ENCODE data around the gene NLGN1.

The NLGN1 gene

DNA sequence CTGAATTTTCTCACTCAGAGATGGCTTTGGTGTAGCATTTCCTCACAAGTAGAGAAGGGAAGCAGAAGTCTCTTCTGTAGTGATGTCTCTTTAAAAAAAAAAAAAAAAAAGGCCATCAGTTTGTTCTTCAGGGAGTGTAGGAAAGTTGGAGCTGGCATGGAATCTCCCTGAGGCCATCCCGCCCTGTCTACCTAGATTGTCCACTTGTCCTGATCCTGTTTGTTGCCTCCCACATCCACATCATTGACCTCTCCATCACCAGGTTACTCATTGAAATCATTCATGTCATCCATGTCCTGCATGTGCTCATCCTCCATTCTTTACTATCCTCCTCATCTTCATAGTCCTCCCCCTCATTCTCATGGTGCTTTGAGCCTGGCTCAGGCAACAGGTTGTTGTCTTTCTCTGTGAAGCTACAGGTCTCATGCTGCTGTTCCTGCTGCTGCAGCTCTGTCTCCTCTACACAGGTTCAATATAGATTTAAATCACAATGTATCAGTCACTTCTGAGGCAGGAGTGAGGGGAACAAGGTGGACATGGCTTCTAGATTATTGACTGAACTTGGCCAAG, 905.3 kb downstream of the NLGN1 start:
- H3K4me3 ChIP-seq (ENCODE audit: low read depth, low read length), result no peak overlapping the region
- TF ChIP-seq CTCF (IDR thresholded peaks at IDR 0.05; ENCODE audit: insufficient read depth, low read depth, low read length, missing control alignments), result no peak
- DNase-seq (ENCODE audit: low read depth), result no peak

GRCh38 chr3:174303907-174304560, 906.5 kb downstream of the NLGN1 start:
- DNase-seq (ENCODE audit: low read depth), result no peak
- H3K4me3 ChIP-seq (ENCODE audit: low read depth, low read length), result no peak overlapping the region
- no peak for TF ChIP-seq CTCF (IDR thresholded peaks at IDR 0.05; ENCODE audit: insufficient read depth, low read depth, low read length, missing control alignments)

DNA sequence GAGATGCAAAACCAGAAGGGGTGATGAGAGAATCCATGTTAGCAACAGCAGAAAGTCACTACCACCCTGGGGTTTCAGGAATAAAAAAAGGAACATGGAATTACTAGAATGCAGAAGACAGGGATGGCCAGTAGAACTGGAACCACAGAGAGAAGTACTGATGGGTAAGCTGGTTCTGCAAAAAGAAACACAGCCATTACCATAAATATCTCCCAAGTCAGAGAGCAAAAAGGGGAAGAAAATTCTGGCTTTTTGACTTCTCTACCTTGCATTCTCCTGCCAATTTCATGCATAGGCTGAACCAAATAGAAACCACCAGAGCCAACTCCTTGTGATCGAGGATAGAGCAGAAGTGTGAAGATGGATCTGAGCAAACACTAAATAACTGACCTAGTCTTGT, 911.2 kb downstream of the NLGN1 start:
- no peak for TF ChIP-seq CTCF (IDR thresholded peaks at IDR 0.05; ENCODE audit: insufficient read depth, low read depth, low read length, missing control alignments)
- H3K4me3 ChIP-seq (ENCODE audit: low read depth, low read length), result no peak overlapping the region
- no peak for DNase-seq (ENCODE audit: low read depth)

GRCh38 chr3:174310475-174310983, 913.0 kb downstream of the NLGN1 start:
- no peak for TF ChIP-seq CTCF (IDR thresholded peaks at IDR 0.05; ENCODE audit: insufficient read depth, low read depth, low read length, missing control alignments)
- H3K4me3 ChIP-seq (ENCODE audit: low read depth, low read length), result no peak overlapping the region
- DNase-seq (ENCODE audit: low read depth), result no peak

DNA sequence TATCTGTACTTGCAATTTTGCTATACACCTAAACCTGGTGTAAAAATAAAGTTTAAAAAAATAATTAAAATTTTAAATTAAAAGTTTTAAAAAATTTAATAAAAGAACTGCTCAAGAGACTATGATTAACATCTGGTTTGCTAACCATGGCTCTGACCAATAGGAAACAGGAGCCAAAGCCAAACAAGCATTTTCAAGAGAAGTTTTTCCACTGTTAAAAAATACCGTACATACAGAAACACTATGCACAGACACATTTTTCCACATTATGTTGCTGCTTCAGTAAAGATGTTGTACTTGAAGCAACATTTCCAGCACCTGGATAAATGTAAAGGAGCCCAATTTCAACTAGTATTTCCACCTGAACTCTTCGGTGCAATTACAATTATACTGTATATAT, 917.7 kb downstream of the NLGN1 start:
- no peak overlapping the region for H3K4me3 ChIP-seq (ENCODE audit: low read depth, low read length)
- TF ChIP-seq CTCF (IDR thresholded peaks at IDR 0.05; ENCODE audit: insufficient read depth, low read depth, low read length, missing control alignments), result no peak
- DNase-seq (ENCODE audit: low read depth), result no peak

DNA sequence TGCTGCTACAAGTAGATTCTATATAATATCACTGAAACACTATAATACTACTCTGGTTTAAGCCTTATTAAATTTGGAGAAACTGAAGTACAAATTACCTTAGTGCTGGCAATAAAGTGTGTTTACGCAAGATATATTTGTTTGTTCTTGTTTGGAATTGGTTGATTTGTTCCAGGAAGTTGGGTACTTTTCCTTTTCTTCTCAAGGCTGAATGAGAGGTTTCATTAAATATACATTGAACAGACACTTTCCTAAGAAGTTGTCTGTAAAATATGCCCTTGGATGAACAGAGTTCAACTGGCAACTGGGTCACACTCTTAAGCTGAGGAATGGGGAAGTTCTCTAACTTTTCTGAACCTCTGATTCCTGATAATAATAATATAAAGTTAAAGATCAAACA, 919.5 kb downstream of the NLGN1 start:
- TF ChIP-seq CTCF (IDR thresholded peaks at IDR 0.05; ENCODE audit: insufficient read depth, low read depth, low read length, missing control alignments), result no peak
- DNase-seq (ENCODE audit: low read depth), result no peak
- no peak overlapping the region for H3K4me3 ChIP-seq (ENCODE audit: low read depth, low read length)

DNA sequence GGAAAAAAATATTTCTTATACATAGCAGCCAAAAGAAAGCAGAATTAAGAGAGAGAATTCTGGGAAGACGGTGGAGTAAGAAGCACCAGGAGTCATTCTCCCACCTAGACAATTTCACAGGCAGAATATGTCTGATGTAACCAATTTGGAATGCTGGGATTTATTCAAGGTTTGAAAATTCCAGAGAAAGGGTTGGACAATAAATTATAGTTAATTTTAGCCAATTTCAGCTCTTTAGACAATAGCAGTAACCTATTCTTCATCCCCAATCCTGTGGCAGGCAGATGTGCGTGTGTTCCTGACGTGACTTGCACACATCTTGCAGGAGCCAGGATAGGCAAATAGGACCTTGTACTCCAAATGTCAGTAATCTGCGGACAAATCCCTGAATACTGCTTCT, 920.6 kb downstream of the NLGN1 start:
- TF ChIP-seq CTCF (IDR thresholded peaks at IDR 0.05; ENCODE audit: insufficient read depth, low read depth, low read length, missing control alignments), result no peak

More for the DNA sequence above, 920.6 kb downstream of the NLGN1 start:
- DNase-seq (ENCODE audit: low read depth), result no peak
- H3K4me3 ChIP-seq (ENCODE audit: low read depth, low read length), result no peak overlapping the region

Measured in GM12865 (cell line).